ENCODE results near the gene BCL11B. TPM values are rescaled to one million over a fixed set of nuclear protein-coding genes. Genes with fewer than 3 reads are reported as not detected.

BCL11B gene
- total RNA-seq, 1 experiment from 2014 or later = 0.05 TPM

DNA sequence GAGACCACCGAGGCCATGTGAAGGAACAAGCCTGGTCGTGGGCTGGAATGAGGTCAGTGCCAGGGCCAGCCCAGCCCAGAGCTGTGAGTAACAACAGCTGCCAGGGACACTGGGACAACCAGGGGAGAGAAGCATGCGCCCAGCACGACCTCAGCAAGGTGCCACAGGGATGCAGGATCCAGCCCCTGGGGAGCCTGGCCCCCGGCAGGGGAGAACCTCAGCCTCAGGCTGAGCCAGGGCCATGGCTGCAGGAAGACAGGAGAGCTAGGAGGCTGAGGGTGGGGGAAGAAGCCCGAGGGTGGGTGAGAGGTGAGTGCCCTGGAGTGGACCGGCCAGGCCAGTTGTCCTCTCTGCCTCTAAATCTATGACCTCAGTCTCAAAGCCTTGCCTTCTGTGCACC, 62.6 kb downstream of the BCL11B start:
- H3K27me3 ChIP-seq (replicated peaks; ENCODE audit: control insufficient read depth, insufficient read depth, low read length) = no peaks in the 10 kb centered on the region
- Mint-ChIP-seq H3K4me1 (ENCODE audit: low read depth, unreplicated experiment) (no peaks in the 10 kb centered on the region), H3K27ac (ENCODE audit: unreplicated experiment) (no peak overlapping the region), H3K36me3 (ENCODE audit: insufficient read depth, unreplicated experiment) (no peaks in the 10 kb centered on the region), H3K4me3 (ENCODE audit: unreplicated experiment) (no peak overlapping the region), H3K27me3 (ENCODE audit: insufficient read depth, unreplicated experiment) (peaks cover 3% of the 10 kb centered on the region), H3K9me3 (ENCODE audit: unreplicated experiment) (no peaks in the 10 kb centered on the region)
- intact Hi-C loops (cut with micrococcal nuclease; ENCODE audit: unreplicated experiment) = no loop called here
- no TSS peak for BruUV-seq (replicated peaks)
- POLR2A ChIA-PET = no interaction called here
- CTCF ChIA-PET = no interaction called here
- TF ChIP-seq, protein P1, sequence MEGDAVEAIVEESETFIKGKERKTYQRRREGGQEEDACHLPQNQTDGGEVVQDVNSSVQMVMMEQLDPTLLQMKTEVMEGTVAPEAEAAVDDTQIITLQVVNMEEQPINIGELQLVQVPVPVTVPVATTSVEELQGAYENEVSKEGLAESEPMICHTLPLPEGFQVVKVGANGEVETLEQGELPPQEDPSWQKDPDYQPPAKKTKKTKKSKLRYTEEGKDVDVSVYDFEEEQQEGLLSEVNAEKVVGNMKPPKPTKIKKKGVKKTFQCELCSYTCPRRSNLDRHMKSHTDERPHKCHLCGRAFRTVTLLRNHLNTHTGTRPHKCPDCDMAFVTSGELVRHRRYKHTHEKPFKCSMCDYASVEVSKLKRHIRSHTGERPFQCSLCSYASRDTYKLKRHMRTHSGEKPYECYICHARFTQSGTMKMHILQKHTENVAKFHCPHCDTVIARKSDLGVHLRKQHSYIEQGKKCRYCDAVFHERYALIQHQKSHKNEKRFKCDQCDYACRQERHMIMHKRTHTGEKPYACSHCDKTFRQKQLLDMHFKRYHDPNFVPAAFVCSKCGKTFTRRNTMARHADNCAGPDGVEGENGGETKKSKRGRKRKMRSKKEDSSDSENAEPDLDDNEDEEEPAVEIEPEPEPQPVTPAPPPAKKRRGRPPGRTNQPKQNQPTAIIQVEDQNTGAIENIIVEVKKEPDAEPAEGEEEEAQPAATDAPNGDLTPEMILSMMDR (IDR thresholded peaks at IDR 0.05; ENCODE audit: insufficient read depth in 1 of 2, low read depth in 1 of 2, low read length in 1 of 2, severe bottlenecking in 1 of 2, unreplicated experiment in 1 of 2) = no peak
- no peaks in the 10 kb centered on the region for H3K9me3 ChIP-seq
- no peaks in the 10 kb centered on the region for H3K36me3 ChIP-seq (ENCODE audit: control insufficient read depth, insufficient read depth, low read length)
- H3K4me1 ChIP-seq = no peaks in the 10 kb centered on the region
- no peak for DNase-seq
- no peak overlapping the region for H3K4me3 ChIP-seq (ENCODE audit: low read depth, low read length)

- H3K36me3 Mint-ChIP-seq (ENCODE audit: insufficient read depth, unreplicated experiment) = no peaks in the 10 kb centered on the region
- intact Hi-C loops (cut with micrococcal nuclease; ENCODE audit: unreplicated experiment) = no loop called here
- TF ChIP-seq, protein P1 (IDR thresholded peaks at IDR 0.05; ENCODE audit: insufficient read depth in 1 of 2, low read depth in 1 of 2, low read length in 1 of 2, severe bottlenecking in 1 of 2, unreplicated experiment in 1 of 2) = no peak
- no TSS peak for BruUV-seq (replicated peaks)
- H3K27me3 Mint-ChIP-seq (ENCODE audit: insufficient read depth, unreplicated experiment) = peaks cover 3% of the 10 kb centered on the region
- ChIA-PET POLR2A (no interaction called here), CTCF (no interaction called here)
- H3K4me1 Mint-ChIP-seq (ENCODE audit: low read depth, unreplicated experiment) = no peaks in the 10 kb centered on the region
- H3K4me3 ChIP-seq (ENCODE audit: low read depth, low read length) = no peak overlapping the region
- H3K4me1 ChIP-seq = no peaks in the 10 kb centered on the region
- H3K4me3 Mint-ChIP-seq (ENCODE audit: unreplicated experiment) = no peak overlapping the region
- no peak overlapping the region for H3K27ac Mint-ChIP-seq (ENCODE audit: unreplicated experiment)
- H3K36me3 ChIP-seq (ENCODE audit: control insufficient read depth, insufficient read depth, low read length) = no peaks in the 10 kb centered on the region
- H3K9me3 ChIP-seq = no peaks in the 10 kb centered on the region
- no peak for DNase-seq
- no peaks in the 10 kb centered on the region for H3K27me3 ChIP-seq (replicated peaks; ENCODE audit: control insufficient read depth, insufficient read depth, low read length)
- H3K9me3 Mint-ChIP-seq (ENCODE audit: unreplicated experiment) = no peaks in the 10 kb centered on the region
These were observed 63.7 kb downstream of the BCL11B start for GRCh38 chr14:99208318-99208717.

DNA sequence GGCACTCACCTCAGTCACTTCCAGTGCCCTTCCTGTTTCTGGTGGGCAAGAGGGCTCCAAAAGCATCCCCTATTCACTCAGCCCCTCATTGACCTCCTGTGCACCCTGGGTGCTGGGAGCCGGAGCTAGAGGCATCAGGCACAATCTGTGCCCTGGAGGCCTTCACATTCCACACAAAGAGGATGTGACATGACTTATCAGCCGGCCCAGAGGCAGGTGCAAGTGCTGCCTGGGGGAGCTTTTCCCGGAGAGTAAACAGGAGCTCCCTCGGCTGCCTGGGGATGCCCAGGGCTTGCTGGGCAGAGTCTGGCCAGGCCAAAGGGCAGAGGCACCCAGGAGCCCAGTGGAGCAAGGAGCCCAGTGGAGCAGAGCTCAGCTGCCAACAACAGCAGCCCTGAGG, 64.5 kb downstream of the BCL11B start:
- H3K36me3 Mint-ChIP-seq (ENCODE audit: insufficient read depth, unreplicated experiment) = no peaks in the 10 kb centered on the region
- BruUV-seq (replicated peaks) = no TSS peak
- H3K4me1 Mint-ChIP-seq (ENCODE audit: low read depth, unreplicated experiment) = no peaks in the 10 kb centered on the region
- peaks cover 3% of the 10 kb centered on the region for H3K27me3 Mint-ChIP-seq (ENCODE audit: insufficient read depth, unreplicated experiment)
- H3K9me3 Mint-ChIP-seq (ENCODE audit: unreplicated experiment) = no peaks in the 10 kb centered on the region
- intact Hi-C loops (cut with micrococcal nuclease; ENCODE audit: unreplicated experiment) = no loop called here
- Histone ChIP-seq H3K4me3 (ENCODE audit: low read depth, low read length) (no peak overlapping the region), H3K36me3 (ENCODE audit: control insufficient read depth, insufficient read depth, low read length) (no peaks in the 10 kb centered on the region), H3K9me3 (no peaks in the 10 kb centered on the region), H3K27me3 (replicated peaks; ENCODE audit: control insufficient read depth, insufficient read depth, low read length) (no peaks in the 10 kb centered on the region), H3K4me1 (no peaks in the 10 kb centered on the region)
- TF ChIP-seq, protein P1 (IDR thresholded peaks at IDR 0.05; ENCODE audit: insufficient read depth in 1 of 2, low read depth in 1 of 2, low read length in 1 of 2, severe bottlenecking in 1 of 2, unreplicated experiment in 1 of 2) = no peak
- no peak overlapping the region for H3K4me3 Mint-ChIP-seq (ENCODE audit: unreplicated experiment)
- CTCF ChIA-PET = no interaction called here
- H3K27ac Mint-ChIP-seq (ENCODE audit: unreplicated experiment) = no peak overlapping the region
- POLR2A ChIA-PET = no interaction called here
- peak; percentile 4 to 53 for DNase-seq
